GM18909 (cell line): ENCODE measurements around the gene SMIM29.

Experiments used
- ATAC-seq: cut with Tn5 transposase; IDR thresholded peaks from one replicate; pipeline ENCODE4 v1.9.1; 2021; ENCODE audit warnings: mild to moderate bottlenecking; ENCODE audit not compliant: unreplicated experiment, poor library complexity

Gene SMIM29

DNA sequence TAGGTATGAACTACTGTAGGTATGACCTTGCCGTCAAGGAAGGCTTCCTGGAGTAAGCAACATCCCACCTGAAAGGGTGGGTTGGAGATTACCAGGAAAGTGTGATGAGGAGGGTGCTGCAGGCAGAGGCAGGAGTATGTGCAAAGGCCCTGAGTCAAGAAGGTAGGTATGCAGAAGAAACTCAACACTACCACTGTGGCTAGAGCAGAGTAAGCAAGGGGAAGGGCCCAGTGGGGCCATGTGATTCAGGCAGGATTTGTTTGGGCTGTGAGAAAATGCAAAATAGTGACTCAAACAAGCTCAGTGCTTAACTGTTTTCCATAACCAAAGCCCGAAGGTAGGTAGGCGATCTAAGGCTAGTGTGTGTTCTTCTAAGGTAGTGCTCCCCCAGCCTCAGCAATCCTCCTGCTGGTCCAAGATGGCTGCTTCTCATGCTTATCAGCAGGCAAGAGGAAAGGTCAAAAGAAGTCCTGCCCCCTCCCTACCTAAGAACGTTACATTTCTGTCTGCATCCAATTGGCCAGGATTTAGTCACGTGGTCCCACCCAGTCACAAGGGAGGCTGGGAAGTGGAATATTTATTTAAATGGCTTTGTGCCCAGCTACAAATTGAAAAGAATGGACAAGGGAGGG, 48.4 kb downstream of the SMIM29 start:
- ATAC-seq, result no peak

GRCh38 chr6:34196833-34197195, 52.0 kb downstream of the SMIM29 start:
- no peak for ATAC-seq
